ENCODE measurements around the gene IDUA.

The IDUA gene

DNA sequence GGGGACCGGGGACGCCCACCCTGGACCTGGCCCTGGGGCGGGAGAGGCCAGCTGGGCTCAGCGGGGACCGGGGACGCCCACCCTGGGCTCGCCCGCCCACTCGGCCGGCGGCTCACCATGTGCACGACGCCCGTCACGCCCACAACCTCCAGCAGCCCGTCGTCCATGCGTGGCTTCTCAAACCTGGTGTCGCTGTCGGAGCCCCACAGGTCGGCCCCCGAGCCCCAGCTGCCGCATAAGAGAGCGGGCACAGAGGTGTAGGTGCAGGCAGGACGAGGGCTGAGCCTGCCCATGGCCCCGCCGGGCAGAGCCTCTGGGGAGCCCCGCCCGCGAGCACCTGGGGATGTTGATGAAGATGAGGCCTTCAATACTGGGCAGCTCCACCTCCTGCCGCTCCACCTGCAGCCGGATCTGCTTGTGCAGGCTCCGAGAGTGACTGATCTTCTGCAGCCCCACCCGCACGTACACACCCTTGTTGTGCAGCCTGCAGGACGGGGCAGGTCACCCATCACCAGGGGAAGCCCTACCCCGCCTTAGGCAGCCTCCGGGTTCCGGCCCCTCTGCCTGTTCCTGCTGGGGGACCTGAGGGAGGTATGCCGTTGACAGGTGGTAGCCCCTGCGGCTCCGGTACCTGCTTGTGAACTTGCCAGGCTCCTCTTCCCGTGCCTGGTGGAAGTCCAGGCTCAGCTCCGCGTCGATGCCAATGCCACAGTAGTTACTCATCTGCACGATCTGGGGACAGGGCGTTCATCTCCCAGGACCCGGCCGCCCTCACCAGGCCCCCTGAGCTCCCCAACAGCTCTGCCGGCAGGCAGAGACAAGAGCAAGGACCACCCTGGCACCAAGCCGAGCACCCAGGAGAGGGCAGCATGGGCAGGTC is 25.3 kb upstream of the IDUA start:
- Mint-ChIP-seq H3K27ac (no peak overlapping the region), H3K27me3 (no peaks in the 10 kb centered on the region), H3K4me1 (ENCODE audit: low read depth) (no peaks in the 10 kb centered on the region), H3K4me3 (no peak overlapping the region), H3K36me3 (no peaks in the 10 kb centered on the region), H3K9me3 (ENCODE audit: low read depth) (no peaks in the 10 kb centered on the region)

DNA sequence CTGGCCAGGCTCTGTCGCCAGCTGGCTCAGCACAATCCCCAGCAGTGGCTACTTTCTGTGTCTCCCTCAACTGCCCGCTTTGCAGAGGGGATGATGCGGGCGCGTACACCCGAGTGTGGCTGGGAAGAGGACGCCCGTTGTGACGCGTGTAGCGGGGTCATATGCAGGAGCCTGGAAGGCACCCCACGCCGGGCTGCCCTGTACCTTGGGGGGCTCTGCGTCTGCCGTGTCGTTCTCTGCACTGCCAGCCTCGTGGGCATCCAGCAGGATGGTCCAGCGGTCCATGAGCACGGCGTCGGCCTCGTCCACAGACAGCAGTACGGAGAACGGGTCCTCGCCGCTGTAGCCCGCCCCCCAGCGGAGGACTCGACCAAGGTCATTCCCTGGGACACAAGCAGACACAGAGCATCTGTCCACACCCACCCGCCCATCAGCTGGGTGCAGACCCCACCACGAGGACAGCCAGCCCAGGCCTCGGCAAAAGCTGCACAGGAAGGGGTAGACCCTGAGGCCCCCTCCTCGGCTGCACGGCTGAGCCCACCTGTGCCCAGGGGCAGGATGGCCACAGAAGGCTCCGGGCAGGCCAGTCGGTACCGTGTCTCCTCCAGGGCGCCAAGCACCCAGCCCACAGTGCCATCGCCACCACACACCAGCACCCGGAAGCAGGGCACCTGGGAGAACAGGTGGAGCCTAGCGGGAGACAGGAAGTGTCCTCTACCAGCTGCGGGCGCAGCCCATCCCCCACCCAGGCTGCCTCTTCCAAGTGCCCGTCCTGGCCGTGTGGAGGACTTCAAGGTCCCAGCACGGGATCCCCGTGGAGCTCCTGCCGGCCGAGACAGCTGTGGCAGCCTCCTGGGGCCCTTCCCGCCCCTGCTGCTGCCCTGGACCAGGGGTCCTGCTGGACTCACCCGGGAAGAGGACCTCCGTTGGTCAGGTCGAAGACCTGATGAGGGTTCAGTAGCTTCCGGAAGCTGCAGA is 24.3 kb upstream of the IDUA start:
- no peaks in the 10 kb centered on the region for H3K36me3 Mint-ChIP-seq
- no peaks in the 10 kb centered on the region for H3K9me3 Mint-ChIP-seq (ENCODE audit: low read depth)
- H3K27me3 Mint-ChIP-seq: no peaks in the 10 kb centered on the region
- H3K4me1 Mint-ChIP-seq (ENCODE audit: low read depth): no peaks in the 10 kb centered on the region
- H3K27ac Mint-ChIP-seq: no peak overlapping the region
- no peak overlapping the region for H3K4me3 Mint-ChIP-seq

DNA sequence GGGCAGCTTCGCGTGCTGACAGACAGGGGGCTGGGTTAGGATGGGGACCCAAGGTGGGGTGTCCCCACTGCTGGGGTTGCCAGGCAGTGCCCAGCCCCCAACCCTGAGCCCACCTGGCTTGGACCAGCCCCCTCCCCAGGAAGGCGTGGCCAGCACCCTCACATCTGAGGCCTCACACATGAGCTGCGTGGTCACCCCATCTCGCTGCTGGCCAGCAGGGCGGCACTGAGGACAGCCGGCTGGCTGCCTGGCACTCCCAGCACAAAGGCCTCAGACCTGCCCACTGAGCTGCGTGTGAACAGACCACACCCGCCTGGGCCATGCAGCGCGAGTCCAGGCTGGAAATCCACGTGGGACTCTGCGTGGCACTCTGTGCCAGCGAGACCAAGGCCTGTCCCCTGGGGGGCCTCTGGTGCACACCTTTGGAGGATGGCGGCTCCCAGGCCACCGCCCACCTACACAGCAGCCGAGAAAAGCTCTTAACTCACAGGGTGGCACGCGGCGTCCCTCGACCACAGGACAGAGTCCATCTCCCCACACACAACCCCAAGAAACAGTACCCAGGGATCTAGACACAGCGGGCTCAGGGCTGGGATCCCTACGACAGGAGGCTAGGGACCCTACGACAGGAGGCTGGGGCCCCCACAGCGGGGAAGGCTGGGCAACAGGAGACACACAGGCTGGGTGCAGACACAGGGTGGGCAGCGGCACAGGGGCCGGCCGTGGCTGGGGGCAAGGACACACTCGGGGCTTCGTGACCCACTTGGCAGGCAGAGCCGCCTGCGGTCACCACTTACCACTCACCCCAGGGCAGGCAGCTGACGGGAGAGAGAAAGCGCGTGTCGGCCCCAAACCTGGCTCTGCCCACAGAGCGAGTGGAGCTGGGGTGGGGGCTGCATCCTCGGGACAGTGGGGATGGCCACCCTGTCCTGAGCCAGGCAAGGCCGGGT is 23.3 kb upstream of the IDUA start:
- Mint-ChIP-seq H3K27me3 (no peaks in the 10 kb centered on the region), H3K27ac (no peak overlapping the region), H3K36me3 (no peaks in the 10 kb centered on the region), H3K9me3 (ENCODE audit: low read depth) (no peaks in the 10 kb centered on the region), H3K4me1 (ENCODE audit: low read depth) (no peaks in the 10 kb centered on the region), H3K4me3 (no peak overlapping the region)

DNA sequence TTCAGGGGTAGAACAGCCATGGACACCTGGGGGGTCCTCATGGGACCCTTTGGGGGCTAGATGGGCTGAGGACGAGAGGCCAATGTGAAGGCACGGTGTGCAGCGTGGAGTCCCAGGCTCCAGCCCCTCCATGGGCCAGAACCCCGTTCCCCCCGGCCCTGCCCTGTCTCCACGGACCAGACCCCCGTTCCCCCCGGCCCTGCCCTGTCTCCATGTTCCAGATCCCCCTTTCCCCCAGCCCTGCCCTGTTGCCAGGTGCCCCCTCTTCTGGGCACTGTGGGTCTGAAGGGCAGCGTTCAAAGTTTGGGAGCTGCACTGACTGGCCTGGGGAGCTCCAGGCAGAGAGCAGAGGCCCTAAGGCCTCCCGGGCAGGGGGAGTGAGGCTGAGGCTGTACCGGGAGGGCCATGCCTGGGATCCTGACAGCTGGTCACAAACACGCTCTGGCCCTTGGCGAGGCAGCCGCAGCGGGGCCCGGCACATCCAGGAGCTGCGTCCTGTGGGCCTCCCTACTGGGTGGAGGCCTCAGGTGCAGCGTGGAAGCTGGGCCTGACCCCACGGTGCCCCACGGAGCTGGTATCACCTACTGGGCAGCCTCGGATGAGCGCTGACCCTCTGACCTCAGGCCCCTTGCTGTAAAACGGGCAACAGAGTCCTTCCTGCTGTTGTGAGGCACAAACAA is 22.4 kb upstream of the IDUA start:
- Mint-ChIP-seq H3K4me1 (ENCODE audit: low read depth) (no peaks in the 10 kb centered on the region), H3K27ac (no peak overlapping the region), H3K4me3 (no peak overlapping the region), H3K27me3 (no peaks in the 10 kb centered on the region), H3K36me3 (no peaks in the 10 kb centered on the region), H3K9me3 (ENCODE audit: low read depth) (no peaks in the 10 kb centered on the region)

DNA sequence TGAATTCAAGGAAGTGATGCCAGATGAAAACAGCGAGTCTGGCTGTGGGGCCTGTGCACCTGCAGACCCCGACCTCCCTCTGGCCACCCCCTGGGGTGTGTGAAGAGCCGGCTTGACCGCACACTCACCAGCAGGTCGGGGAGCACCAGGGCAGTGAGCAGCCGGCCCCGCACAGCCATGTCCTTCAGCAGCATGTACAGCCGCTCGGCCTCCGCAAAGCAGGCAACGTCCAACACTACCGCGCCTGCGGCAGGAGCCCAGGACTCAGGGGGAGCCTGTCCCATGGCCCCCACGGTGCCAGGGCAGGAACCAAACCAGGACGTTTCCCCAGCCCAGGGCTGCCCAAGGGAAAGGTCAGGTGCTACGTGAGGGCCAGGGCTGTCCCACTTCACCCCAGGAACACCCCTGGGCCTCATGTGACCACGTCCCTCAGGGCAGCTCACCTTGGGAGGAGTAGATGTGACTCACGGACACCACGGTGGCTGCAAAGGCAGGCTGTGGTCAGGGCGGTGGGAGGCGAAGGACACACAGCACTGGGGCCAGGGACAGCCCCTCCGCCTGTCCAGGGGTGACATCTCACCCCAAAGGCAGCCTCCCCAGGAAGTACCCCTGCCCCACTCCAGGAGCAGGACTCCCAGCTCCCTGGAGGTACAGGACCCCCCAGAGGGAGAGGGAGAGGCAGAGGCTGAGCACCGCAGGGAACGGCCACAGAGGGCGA is 21.6 kb upstream of the IDUA start:
- Mint-ChIP-seq H3K27ac (no peak overlapping the region), H3K4me3 (no peak overlapping the region), H3K4me1 (ENCODE audit: low read depth) (no peaks in the 10 kb centered on the region), H3K9me3 (ENCODE audit: low read depth) (no peaks in the 10 kb centered on the region), H3K36me3 (no peaks in the 10 kb centered on the region), H3K27me3 (no peaks in the 10 kb centered on the region)

DNA sequence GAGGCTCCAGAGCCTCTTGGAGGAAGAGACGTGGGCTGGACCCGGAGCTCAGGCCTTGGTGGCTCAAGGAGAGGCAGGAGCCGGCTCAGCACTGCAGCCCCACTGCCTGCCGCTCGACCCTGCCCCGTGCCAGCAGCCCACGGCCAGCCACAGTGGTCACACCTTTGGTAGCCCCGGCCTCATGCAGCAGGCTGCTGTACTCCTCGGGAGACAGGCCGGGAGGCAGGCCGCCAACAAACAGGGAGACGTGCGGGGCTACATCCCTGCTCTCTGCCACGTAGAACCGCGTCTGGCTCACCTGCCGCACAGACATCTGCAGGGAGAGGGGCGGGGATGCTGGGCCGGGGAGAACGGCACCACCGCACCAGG is 21.1 kb upstream of the IDUA start:
- H3K9me3 Mint-ChIP-seq (ENCODE audit: low read depth): no peaks in the 10 kb centered on the region
- H3K36me3 Mint-ChIP-seq: no peaks in the 10 kb centered on the region
- no peak overlapping the region for H3K4me3 Mint-ChIP-seq
- H3K4me1 Mint-ChIP-seq (ENCODE audit: low read depth): peaks cover 5% of the 10 kb centered on the region
- no peak overlapping the region for H3K27ac Mint-ChIP-seq
- no peaks in the 10 kb centered on the region for H3K27me3 Mint-ChIP-seq

DNA sequence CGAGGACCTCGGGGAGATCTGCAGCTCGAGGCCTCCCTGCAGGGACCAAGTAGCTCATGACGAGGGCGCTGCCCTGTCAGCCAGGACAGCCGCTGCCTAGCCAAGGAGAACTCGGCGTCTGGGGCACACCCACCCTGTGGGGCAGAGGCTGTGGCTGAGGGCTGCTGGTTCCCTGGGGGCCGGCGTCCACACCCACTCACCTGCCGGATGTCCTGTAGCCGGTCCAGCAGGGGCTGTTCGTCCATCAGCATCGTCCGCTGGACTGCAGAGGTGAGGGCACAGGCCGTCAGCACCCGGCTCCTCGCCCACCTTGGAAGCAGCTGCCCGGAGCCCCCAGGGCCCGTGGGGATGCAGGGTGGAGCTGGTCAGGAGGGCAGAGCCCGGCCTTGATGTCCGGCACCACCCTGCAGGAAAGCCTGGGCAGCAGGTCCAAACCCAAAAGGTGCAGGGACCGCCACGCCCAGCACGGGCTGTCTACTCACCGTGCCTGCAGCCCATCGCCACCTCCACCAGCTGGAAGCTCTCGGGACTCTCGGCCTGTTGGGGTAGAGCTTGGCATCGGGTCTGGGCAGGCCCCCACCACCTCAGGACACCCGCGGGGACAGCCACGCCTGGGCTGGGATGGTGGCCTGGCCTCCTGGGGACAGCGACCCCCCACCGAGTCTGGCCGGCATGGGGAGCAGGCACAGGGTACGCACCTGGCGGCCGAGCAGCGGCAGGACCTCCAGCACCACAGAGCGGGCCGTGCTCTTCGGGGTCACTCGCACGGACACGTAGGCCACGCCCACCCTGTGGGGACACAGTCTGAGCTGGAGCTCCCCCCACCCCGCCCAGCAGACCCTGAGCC is 20.4 kb upstream of the IDUA start:
- Mint-ChIP-seq H3K9me3 (ENCODE audit: low read depth) (no peaks in the 10 kb centered on the region), H3K4me1 (ENCODE audit: low read depth) (peaks cover 11% of the 10 kb centered on the region), H3K27me3 (no peaks in the 10 kb centered on the region), H3K27ac (no peak overlapping the region), H3K4me3 (no peak overlapping the region), H3K36me3 (no peaks in the 10 kb centered on the region)

DNA sequence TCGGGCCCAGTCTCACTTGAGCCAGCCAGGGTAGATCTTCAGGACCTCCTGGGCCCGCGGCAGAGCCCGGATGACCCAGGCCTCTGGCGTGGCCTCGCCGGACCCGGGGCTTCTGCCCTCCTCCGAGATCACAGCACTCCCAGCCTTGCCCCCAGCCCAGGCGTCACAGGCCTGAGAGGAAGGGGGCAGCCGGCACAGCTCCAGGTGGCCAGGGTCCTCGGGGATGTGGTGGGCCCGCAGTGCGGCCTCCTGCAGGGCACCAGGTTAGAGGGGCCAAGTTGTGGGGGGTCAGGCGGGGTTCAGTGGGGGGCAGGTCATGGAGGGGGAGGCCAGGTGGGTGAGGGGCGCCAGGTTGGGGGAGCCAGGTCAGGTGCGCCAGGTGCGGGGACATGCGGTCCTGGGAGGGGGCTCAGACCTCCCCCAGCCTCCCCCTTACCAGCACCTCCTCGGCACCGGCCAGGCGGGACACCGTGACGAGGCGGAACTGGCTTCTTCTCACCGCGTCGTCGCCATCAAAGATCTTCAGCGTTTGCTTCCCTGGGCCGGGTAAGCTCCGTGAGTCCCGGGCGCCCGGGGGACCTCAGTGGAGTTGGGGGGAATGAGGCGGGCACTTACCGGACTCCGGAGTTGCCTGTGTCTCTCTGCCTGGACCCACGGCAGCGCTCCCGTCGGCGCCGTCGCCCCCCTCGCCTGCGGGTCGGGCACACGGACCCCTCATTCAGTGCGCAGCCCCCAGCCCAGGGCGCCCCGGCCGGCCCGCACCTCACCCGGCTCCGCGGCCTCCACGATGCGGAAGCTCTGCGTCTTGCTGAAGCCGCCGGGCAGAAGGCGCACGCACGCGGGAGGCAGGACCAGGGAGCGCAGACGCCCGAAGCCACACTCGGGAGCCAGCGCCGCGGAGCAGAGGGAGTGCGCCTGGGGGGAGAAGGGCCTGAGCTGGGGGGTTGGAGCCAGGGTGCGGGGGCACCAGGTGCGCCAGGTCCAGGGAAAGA is 19.4 kb upstream of the IDUA start:
- Mint-ChIP-seq H3K27ac (no peak overlapping the region), H3K4me1 (ENCODE audit: low read depth) (peaks cover 11% of the 10 kb centered on the region), H3K4me3 (no peak overlapping the region), H3K9me3 (ENCODE audit: low read depth) (no peaks in the 10 kb centered on the region), H3K27me3 (no peaks in the 10 kb centered on the region), H3K36me3 (no peaks in the 10 kb centered on the region)

DNA sequence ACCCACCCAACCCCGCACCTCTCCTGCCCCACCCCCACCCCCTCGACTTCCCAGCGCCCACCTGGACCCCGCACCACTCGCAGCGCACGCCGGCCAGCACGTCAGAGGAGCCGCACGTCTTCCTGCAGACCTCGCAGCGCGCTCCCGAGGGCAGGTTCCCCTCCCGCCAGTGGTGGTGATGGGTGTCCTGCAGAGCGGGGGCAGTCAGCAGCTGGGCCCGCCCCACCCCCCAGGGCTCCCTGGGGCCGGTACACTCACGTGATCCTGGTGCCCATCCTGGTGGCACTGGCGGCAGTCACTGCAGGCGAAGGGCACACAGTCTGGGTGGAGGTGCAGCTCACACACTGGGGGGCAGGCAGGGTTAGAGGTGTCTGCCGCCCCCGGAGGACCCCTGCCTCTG is 18.6 kb upstream of the IDUA start:
- H3K9me3 Mint-ChIP-seq (ENCODE audit: low read depth): no peaks in the 10 kb centered on the region
- H3K4me1 Mint-ChIP-seq (ENCODE audit: low read depth): peaks cover 11% of the 10 kb centered on the region
- no peaks in the 10 kb centered on the region for H3K27me3 Mint-ChIP-seq
- no peaks in the 10 kb centered on the region for H3K36me3 Mint-ChIP-seq
- no peak overlapping the region for H3K4me3 Mint-ChIP-seq
- H3K27ac Mint-ChIP-seq: no peak overlapping the region

DNA sequence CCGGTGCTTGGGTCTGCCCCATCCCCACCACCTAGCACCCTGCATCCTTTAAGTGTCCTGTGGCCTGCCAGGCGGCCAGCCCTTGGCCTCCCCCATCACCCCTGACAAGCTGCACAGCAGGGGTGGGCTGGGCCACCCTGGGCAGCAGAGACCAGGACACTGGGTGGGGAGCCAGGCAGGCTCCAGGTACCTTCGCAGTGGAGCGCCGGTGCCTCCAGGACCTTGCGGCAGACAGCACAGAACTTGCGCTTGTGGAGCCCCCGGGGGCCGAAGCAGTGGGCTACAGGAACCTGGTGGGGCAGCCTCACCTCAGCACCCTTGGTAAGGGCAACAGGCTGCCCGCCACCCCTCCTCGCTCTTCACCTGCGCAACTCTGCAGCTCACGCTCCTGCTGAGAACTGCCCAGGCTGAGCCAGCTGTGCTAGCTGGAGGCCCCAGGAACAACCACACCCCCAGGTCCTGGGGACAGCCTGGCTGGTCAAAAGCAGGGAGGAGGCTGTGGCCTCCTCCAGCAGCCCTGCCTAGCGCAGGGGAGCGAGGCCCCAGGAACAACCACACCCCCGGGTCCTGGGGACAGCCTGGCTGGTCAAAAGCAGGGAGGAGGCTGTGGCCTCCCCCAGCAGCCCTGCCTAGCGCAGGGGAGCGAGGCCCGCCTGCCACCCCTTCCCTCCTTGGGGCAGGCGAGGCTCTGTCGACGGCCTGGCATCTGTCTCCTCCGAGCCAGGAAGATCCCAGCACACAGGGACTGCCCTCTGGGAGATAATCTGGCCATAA is 18.0 kb upstream of the IDUA start:
- Mint-ChIP-seq H3K27me3 (no peaks in the 10 kb centered on the region), H3K4me3 (no peak overlapping the region), H3K9me3 (ENCODE audit: low read depth) (no peaks in the 10 kb centered on the region), H3K36me3 (no peaks in the 10 kb centered on the region), H3K4me1 (ENCODE audit: low read depth) (peaks cover 11% of the 10 kb centered on the region), H3K27ac (no peak overlapping the region)

DNA sequence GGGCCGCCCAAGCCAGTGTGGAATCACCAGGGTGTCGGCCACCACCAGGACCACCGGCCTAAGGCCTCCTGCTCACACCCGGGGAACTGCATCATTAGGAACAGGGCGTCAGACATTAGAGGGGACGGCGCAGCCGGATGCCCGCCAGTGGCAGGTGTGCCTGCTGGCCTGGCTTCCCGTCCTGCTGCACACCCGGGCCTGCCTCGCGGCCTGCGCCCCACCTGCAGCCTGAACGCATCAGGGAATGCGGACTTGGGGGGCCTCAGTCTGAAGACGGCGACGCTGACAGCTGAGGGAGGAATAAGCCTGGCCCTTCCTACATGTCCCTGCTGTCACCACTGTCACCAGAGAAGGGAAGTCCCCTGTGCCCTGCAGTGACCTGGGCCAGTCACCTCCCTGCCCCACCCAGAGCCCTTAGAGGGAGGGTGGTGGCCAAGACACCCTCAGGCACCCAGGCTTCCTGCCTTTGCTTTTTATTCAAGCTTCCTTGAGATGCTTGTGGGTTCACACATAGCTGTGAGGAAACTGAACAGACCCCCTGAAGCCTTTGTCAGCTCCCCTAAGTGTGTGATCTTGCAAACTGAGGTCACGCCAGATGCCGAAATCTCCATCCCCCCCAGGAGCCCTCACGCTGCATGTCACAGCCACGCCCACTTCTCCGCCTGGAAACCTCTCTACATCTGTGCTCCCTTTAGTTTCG is 16.6 kb upstream of the IDUA start:
- no peak overlapping the region for H3K27ac Mint-ChIP-seq
- H3K27me3 Mint-ChIP-seq: no peaks in the 10 kb centered on the region
- peaks cover 11% of the 10 kb centered on the region for H3K4me1 Mint-ChIP-seq (ENCODE audit: low read depth)
- no peaks in the 10 kb centered on the region for H3K9me3 Mint-ChIP-seq (ENCODE audit: low read depth)
- H3K36me3 Mint-ChIP-seq: no peaks in the 10 kb centered on the region
- peak overlapping the region; percentile 27 for H3K4me3 Mint-ChIP-seq

Measured in activated naive CD8-positive, alpha-beta T cell (primary cell).